CD14-positive monocyte (primary cell): ENCODE measurements around the gene ANKRD44. TPM values are rescaled to one million over a fixed set of nuclear protein-coding genes. Genes with fewer than 3 reads are reported as not detected.

ENCODE experiments used
- DNase-seq, 3 donors: peaks; one replicate each; pipeline ENCODE4 v3.0.0-alpha.2; 2011 to 2022
- H2AFZ ChIP-seq: 2 replicates; pipeline ENCODE4 v1.6.0; 2012; ENCODE audit warnings: mild to moderate bottlenecking, low read depth, low read length, inconsistent platforms; ENCODE audit not compliant: insufficient read depth, poor library complexity, severe bottlenecking
- H3K27ac ChIP-seq, 2 donors: 1 replicate in 1 of 2; 2 replicates in 1 of 2; pipeline ENCODE4 v1.5.1; 2012 to 2013; ENCODE audit warnings: low read length in 2 of 2, control low read depth in 1 of 2, inconsistent platforms in 1 of 2, low read depth in 1 of 2, mild to moderate bottlenecking in 1 of 2
- H3K27me3 ChIP-seq, 2 donors: one replicate each; pipeline versions ENCODE4 v1.6.0 to v1.6.1; 2011 to 2013; ENCODE audit warnings: low read length in 2 of 2; ENCODE audit not compliant: control insufficient read depth in 2 of 2, insufficient read depth in 2 of 2
- H3K36me3 ChIP-seq, 2 donors: replicated peaks in 1 of 2; 1 replicate in 1 of 2; 2 replicates in 1 of 2; pipeline versions ENCODE4 v1.5.1 to v1.6.1; 2012 to 2013; ENCODE audit warnings: low read length in 2 of 2, control low read depth in 1 of 2, inconsistent platforms in 1 of 2, mild to moderate bottlenecking in 1 of 2; ENCODE audit not compliant: insufficient read depth in 2 of 2, control insufficient read depth in 1 of 2
- H3K4me1 ChIP-seq, 2 donors: 1 replicate in 1 of 2; 2 replicates in 1 of 2; pipeline versions ENCODE4 v1.5.1 to v1.6.1; 2012 to 2013; ENCODE audit warnings: low read length in 2 of 2, control low read depth in 1 of 2, inconsistent platforms in 1 of 2, mild to moderate bottlenecking in 1 of 2, moderate library complexity in 1 of 2; ENCODE audit not compliant: insufficient read depth in 2 of 2, control insufficient read depth in 1 of 2
- H3K4me2 ChIP-seq: replicated peaks from 2 replicates; pipeline ENCODE3; 2012; ENCODE audit warnings: low read length, moderate library complexity, mild to moderate bottlenecking; ENCODE audit not compliant: poor library complexity, severe bottlenecking; ENCODE audit errors: extremely low read depth
- H3K4me3 ChIP-seq, 3 experiments: fragments of 200-600 bp in 1 of 3; sonication (generic) in 1 of 3; replicated peaks in 1 of 3; 1 replicate in 2 of 3; 2 replicates in 1 of 3; pipeline ENCODE4 v1.5.1; 2011 to 2013; ENCODE audit warnings: low read length in 3 of 3, mild to moderate bottlenecking in 3 of 3, control low read depth in 2 of 3, low read depth in 2 of 3, inconsistent platforms in 1 of 3, moderate library complexity in 1 of 3
- H3K79me2 ChIP-seq: 2 replicates; pipeline ENCODE4 v1.6.0; 2012; ENCODE audit warnings: mild to moderate bottlenecking, control low read depth, inconsistent platforms, low read length, moderate library complexity; ENCODE audit not compliant: insufficient read depth
- H3K9ac ChIP-seq: 2 replicates; pipeline ENCODE4 v1.6.0; 2017; ENCODE audit warnings: low read length, mild to moderate bottlenecking; ENCODE audit not compliant: insufficient read depth, poor library complexity, severe bottlenecking
- H3K9me3 ChIP-seq, 2 donors: replicated peaks in 1 of 2; 1 replicate in 1 of 2; 2 replicates in 1 of 2; pipeline versions ENCODE4 v1.5.1 to v1.6.1; 2012 to 2013; ENCODE audit warnings: low read length in 2 of 2, control low read depth in 1 of 2; ENCODE audit not compliant: control insufficient read depth in 1 of 2, insufficient read depth in 1 of 2
- H4K20me1 ChIP-seq: 2 replicates; pipeline ENCODE4 v1.6.0; 2012; ENCODE audit warnings: mild to moderate bottlenecking, low read length, control low read depth, moderate library complexity; ENCODE audit not compliant: insufficient read depth
- H3K27ac Mint-ChIP-seq, 7 donors: one replicate each; pipeline ENCODE4 v1.8.0; 2020; ENCODE audit warnings: mild to moderate bottlenecking in 7 of 7, mixed read lengths in 7 of 7, moderate library complexity in 6 of 7, inconsistent platforms in 2 of 7
- H3K27me3 Mint-ChIP-seq, 3 donors: one replicate each; pipeline ENCODE4 v1.8.0; 2021 to 2022; ENCODE audit warnings: low read depth in 3 of 3, mild to moderate bottlenecking in 3 of 3, mixed read lengths in 3 of 3, moderate library complexity in 3 of 3, inconsistent platforms in 1 of 3
- H3K36me3 Mint-ChIP-seq, 2 donors: one replicate each; pipeline ENCODE4 v1.8.0; 2020; ENCODE audit warnings: mixed read lengths in 2 of 2, inconsistent platforms in 1 of 2, mild to moderate bottlenecking in 1 of 2
- H3K4me1 Mint-ChIP-seq: one replicate; pipeline ENCODE4 v1.8.0; 2020; ENCODE audit warnings: mild to moderate bottlenecking, mixed read lengths
- H3K4me3 Mint-ChIP-seq, 2 donors: one replicate each; pipeline ENCODE4 v1.8.0; 2020; ENCODE audit warnings: mild to moderate bottlenecking in 2 of 2, mixed read lengths in 2 of 2, moderate library complexity in 1 of 2
- H3K9me3 Mint-ChIP-seq, 7 donors: one replicate each; pipeline ENCODE4 v1.8.0; 2020 to 2022; ENCODE audit warnings: mixed read lengths in 7 of 7, mild to moderate bottlenecking in 6 of 7, moderate library complexity in 6 of 7, inconsistent platforms in 2 of 7
- CTCF ChIP-seq: fragments of 200-600 bp; IDR thresholded peaks from one replicate; pipeline ENCODE4 v1.8.0; 2022; ENCODE audit warnings: antibody characterized with exemption, mild to moderate bottlenecking
- WGBS: methylation state at CpG from one replicate; pipeline ENCODE4 v1.1.5; 2013; ENCODE audit warnings: missing lambda C conversion rate; ENCODE audit not compliant: insufficient coverage; 5-methylcytosine and 5-hydroxymethylcytosine counted together
- intact Hi-C, 2 donors: fragments of 100-400 bp; cut with micrococcal nuclease; formaldehyde crosslinking; loops; one replicate each; pipeline versions ENCODE4 v1.15.0 to v1.15.1; 2023
- polyA plus RNA-seq, 3 donors: library from polyadenylated mRNA; depleted of rRNA in 1 of 3; unstranded in 2 of 3; stranded (reverse) in 1 of 3; fragments of 300-500 nt in 2 of 3; fragments of >200 nt in 1 of 3; fragmentation: Illumina TruSeq in 2 of 3; gene quantifications; 1 replicate in 2 of 3; 2 replicates in 1 of 3; pipeline ENCODE4 v1.2.3, GENCODE V29; 2012 to 2021

ANKRD44 gene
- polyA plus RNA-seq, 3 donors, result 55.7 to 91.9 (median 64.9) TPM

- peaks cover 65 to 85% of the 10 kb centered on the region in 2 donors for H3K36me3 Mint-ChIP-seq
These were observed 238.7 kb downstream of the ANKRD44 start for GRCh38 chr2:197071790-197072436.

DNA sequence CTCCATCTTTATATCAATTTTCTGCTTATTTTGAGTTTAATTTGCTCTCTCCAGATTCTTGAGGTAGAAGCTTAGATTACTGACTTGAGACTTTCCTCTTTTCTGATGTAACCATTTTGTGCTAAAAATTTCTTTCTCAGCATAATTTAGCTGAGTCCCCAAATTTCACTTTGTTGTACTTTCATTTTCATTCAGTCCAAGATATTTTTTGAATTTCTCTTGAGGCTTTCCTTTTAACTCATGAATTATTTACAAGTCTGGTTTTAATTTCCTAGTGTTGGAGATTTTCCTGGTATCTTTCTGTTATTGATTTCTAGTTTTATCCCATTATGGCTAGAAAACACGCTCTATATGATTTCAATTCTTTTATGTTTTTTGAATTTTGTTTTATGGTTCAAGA lies 239.4 kb downstream of the ANKRD44 start:
- Mint-ChIP-seq H3K4me3 (no peak overlapping the region), H3K27me3 (no peaks in the 10 kb centered on the region), H3K36me3 (peaks cover 64 to 84% of the 10 kb centered on the region in 2 donors), H3K9me3 (peaks cover 0 to 3% (median 2%) of the 10 kb centered on the region in 7 donors), H3K27ac (peak overlapping the region in 4 of 7 donors; percentile 1 to 82 (median 44)), H3K4me1 (peaks cover 4% of the 10 kb centered on the region)
- intact Hi-C loops, result loop anchor here in 1 of 2 donors (10.0 kb wide), 1 partner anchor 314 kb away; no protein-coding TSS in a partner anchor
- no peak for DNase-seq
- no peak overlapping the region for H3K4me3 ChIP-seq
- no peaks in the 10 kb centered on the region for H3K9me3 ChIP-seq
- H3K27ac ChIP-seq, result peak overlapping the region in 1 of 2 donors; percentile 18
- TF ChIP-seq CTCF, result no peak
- H3K79me2 ChIP-seq, result no peaks in the 10 kb centered on the region
- H2AFZ ChIP-seq, result no peak overlapping the region
- H3K4me1 ChIP-seq, result no peaks in the 10 kb centered on the region
- H3K4me2 ChIP-seq, result no peak overlapping the region
- H4K20me1 ChIP-seq, result peaks cover 26% of the 10 kb centered on the region
- no CpG with 5 or more reads among the region's 1 CpG for WGBS
- H3K9ac ChIP-seq, result no peak overlapping the region
- peaks cover 54 to 75% of the 10 kb centered on the region in 2 donors for H3K36me3 ChIP-seq
- no peaks in the 10 kb centered on the region for H3K27me3 ChIP-seq

More at GRCh38 chr2:197071790-197072436, 238.7 kb downstream of the ANKRD44 start:
- no peaks in the 10 kb centered on the region for H3K4me1 ChIP-seq
- Mint-ChIP-seq H3K4me1 (peaks cover 4% of the 10 kb centered on the region), H3K27me3 (no peaks in the 10 kb centered on the region), H3K9me3 (peaks cover 0 to 6% (median 2%) of the 10 kb centered on the region in 7 donors), H3K27ac (peak overlapping the region in 5 of 7 donors; percentile 1 to 82 (median 41)), H3K4me3 (no peak overlapping the region)
- H3K9me3 ChIP-seq, result no peaks in the 10 kb centered on the region
- TF ChIP-seq CTCF, result no peak
- no peak overlapping the region for H3K9ac ChIP-seq
- intact Hi-C loops, result loop anchor here in 1 of 2 donors (10.0 kb wide), 1 partner anchor 313 kb away; no protein-coding TSS in a partner anchor
- H2AFZ ChIP-seq, result no peak overlapping the region
- H3K4me2 ChIP-seq, result no peak overlapping the region
- H3K36me3 ChIP-seq, result peaks cover 60 to 82% of the 10 kb centered on the region in 2 donors
- WGBS, result 60% methylated on average over 1 of the region's 1 CpG
- H3K4me3 ChIP-seq, result no peak overlapping the region
- H4K20me1 ChIP-seq, result peaks cover 31% of the 10 kb centered on the region
- H3K79me2 ChIP-seq, result no peaks in the 10 kb centered on the region
- no peaks in the 10 kb centered on the region for H3K27me3 ChIP-seq
- peak overlapping the region in 1 of 2 donors; percentile 18 for H3K27ac ChIP-seq
- DNase-seq, result no peak
